ENCODE results near the gene TRUB2.

DNA sequence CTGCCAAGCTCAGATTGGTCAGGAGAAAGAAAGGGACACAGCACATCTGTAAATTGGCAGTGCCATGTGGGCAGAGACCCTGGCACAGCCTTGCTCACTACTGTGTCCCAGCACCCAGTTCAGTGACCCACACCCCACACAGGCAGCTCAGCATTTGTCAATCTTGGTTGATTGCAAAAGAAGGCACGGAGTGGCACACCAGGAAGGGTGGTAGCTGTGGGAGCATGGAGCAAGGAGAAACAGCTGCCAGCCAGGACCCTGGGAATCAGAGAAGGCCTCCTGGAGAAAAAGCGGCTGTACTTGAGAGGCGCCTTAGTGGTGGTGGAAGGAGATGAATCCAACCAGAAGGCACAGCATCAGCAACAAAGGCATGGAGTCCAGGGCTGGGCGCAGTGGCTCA lies 21.6 kb upstream of the TRUB2 start:
- TF ChIP-seq, protein P1, sequence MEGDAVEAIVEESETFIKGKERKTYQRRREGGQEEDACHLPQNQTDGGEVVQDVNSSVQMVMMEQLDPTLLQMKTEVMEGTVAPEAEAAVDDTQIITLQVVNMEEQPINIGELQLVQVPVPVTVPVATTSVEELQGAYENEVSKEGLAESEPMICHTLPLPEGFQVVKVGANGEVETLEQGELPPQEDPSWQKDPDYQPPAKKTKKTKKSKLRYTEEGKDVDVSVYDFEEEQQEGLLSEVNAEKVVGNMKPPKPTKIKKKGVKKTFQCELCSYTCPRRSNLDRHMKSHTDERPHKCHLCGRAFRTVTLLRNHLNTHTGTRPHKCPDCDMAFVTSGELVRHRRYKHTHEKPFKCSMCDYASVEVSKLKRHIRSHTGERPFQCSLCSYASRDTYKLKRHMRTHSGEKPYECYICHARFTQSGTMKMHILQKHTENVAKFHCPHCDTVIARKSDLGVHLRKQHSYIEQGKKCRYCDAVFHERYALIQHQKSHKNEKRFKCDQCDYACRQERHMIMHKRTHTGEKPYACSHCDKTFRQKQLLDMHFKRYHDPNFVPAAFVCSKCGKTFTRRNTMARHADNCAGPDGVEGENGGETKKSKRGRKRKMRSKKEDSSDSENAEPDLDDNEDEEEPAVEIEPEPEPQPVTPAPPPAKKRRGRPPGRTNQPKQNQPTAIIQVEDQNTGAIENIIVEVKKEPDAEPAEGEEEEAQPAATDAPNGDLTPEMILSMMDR (IDR thresholded peaks at IDR 0.05; ENCODE audit: poor library complexity), result no peak
- TF ChIP-seq EZH2phosphoT487 (IDR thresholded peaks at IDR 0.05; ENCODE audit: low read depth, severe bottlenecking, unreplicated experiment), result no peak
- TF ChIP-seq EZH2 (IDR thresholded peaks at IDR 0.05; ENCODE audit: borderline replicate concordance), result no peak

Measured in hepatocyte (in vitro differentiated cells).